HG02610 (cell line): ENCODE data around the gene UBE2N.
A peak's percentile ranks its signal among the peaks of the same experiment; 100 is the strongest.
"Not testable (repeated sequence)": the region's sequence is repeated elsewhere in the genome, so short reads cannot be mapped to it uniquely, and the experiment has no call there.

Experiments
- ATAC-seq: cut with Tn5 transposase; IDR thresholded peaks from one replicate; pipeline ENCODE4 v1.9.1; 2021; ENCODE audit warnings: mild to moderate bottlenecking, moderate library complexity; ENCODE audit not compliant: unreplicated experiment

UBE2N gene

DNA sequence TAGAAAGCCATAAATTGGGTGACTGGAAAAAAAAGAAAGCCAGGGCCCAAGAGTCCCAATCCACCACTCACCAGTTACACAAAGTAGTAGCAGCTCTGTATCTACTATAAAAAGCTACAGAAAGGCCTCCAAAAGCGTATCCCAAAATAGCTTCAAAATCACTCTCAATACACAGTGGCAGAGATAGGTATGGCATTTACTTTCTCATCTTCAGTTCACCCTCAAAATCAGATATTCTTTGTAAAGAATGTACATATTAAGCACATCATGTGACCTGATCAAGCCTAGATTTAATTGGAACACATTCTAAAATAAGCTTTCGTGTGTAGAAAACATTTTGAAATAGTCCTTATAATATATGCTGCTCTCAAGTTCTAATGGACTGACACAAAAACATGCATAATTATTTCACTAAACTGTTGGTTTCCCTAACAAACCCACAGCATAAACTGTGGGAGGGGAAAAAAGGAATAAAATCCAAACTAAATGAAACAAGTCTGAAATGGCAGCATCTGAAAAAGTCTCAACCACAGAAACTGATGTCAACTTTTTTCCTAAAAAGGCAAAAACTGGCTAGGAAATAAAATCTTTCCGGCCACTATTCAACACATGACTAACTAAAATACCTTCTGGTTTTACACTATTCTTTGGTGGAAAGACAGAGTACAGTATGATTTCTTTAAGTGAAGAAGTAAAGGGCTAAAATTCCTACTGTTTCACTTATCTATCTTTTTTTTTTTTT lies 25.9 kb downstream of the UBE2N start:
- no peak for ATAC-seq

DNA sequence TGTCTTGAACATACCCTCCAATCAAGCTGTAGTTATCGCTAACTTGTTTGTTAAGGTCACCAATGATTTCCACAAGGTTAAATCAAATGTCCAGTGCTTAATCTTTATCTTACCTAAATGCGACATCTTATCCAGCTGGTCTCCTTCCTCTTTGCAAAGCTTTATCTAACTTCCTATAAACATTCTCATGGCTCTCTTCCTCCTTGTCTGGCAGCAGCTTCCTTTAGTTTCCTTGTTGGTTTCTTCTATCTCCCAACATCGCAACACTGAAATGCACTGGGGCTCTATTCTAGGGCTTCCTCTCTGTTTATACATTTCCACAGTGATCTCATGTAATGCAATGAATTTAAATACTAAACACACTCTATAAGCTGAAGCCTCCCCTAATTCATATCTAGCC lies 28.7 kb downstream of the UBE2N start:
- ATAC-seq: no peak

DNA sequence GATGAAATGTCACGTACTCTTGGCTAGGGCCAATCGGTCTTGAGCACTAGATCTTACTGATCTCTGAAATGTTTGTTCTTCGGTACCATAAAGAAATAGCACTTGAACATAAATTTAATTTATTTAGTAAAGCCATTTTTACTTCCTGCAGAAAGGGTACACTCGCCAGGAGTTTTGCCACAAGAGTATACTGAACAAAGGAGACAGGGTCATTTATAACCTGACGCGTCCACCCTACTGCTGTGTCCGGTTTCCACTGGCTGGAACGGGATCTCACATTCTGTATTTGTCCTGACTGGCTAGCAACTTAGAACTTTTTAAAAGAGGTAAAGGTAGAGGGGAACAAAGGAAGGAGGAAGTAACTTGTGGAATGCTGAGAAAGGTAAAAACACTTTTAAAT lies 29.4 kb downstream of the UBE2N start:
- not testable (repeated sequence) for ATAC-seq

DNA sequence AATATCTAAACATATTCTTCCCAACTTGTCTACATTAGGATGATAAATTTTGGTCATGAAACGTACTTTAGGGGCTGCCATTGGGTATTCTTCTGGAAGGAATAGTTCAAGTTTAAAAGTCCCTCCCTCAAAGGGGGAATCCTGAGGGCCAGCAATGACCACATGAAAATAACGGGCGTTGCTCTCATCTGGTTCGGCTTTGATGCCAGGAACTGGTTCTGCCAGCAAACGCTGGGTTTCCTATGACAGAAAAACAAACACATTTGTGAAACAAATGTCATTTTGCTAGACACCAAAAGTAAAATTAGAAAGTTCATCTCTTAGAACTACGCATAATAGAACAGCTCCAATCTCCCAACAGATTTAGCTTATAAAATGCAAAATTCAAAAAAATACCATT lies 30.7 kb downstream of the UBE2N start:
- ATAC-seq: not testable (repeated sequence)

DNA sequence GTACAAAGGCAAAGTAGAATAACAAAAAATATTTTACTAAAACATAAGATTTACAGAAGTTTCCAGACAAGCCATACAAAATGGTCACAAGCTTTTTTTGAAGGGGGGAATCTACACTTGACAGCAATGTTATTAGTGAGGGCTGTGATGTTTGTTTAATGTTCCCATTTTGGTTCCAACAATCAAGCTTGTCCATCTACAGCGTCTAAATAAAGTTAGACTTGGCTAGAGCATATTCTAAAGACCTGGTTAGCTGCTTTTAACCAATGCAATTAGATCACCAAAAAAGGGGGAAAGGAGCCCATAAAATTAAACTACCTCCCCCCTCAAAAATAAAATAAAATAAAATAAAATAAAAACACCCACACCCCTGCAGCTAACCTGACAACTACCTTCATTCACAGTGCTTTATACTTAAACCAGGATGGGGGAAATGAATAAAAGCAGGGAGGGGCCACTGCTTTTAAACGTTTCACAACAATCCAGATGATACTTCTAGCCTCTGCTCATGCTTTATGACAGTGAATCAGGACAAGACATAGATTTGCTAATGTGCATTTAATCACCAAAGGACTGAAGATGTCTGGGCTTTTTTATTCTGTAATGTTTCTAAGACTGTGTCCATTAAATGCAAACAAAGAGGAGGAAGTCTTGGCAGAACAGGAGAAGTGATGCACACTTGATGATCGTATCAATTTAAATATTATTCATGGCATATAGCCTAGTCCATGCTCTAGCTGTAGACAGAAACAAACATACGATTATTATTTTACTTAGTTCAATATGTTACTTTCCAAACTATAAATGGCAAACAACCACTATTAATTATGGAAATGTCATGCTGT lies 32.2 kb downstream of the UBE2N start:
- not testable (repeated sequence) for ATAC-seq

DNA sequence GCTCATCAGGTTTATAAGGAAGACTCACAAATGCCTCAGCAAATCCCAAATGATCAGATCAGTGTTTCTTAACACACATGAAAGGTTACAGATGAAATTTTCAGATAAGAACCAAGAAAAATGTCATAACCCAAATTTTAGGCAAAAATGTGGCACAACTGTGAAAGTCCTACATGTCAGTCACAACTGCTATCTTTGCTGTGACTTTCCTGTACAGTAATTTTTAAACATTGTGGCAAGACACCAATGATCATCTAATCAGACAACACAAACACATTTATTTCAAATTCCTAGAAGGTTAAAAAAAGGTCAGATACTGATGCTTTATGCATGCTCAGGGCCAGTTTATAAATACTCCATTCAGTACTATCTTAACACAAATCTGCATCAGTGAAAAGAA lies 32.9 kb downstream of the UBE2N start:
- no peak for ATAC-seq

DNA sequence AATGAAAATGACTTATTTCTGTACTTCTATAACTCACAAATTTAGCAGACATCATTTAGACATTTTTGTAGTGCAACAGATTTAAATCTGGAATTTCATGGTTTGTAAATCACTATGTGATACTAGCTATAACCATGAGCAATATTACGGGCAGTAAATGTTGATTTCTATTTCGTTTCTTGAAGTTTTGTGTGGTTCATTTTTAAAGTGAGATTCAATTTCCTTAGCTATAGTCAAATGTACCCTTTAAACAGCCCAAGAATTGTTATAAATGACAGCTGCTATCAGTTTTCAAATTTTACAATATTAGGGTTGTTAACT lies 33.8 kb downstream of the UBE2N start:
- no peak for ATAC-seq

DNA sequence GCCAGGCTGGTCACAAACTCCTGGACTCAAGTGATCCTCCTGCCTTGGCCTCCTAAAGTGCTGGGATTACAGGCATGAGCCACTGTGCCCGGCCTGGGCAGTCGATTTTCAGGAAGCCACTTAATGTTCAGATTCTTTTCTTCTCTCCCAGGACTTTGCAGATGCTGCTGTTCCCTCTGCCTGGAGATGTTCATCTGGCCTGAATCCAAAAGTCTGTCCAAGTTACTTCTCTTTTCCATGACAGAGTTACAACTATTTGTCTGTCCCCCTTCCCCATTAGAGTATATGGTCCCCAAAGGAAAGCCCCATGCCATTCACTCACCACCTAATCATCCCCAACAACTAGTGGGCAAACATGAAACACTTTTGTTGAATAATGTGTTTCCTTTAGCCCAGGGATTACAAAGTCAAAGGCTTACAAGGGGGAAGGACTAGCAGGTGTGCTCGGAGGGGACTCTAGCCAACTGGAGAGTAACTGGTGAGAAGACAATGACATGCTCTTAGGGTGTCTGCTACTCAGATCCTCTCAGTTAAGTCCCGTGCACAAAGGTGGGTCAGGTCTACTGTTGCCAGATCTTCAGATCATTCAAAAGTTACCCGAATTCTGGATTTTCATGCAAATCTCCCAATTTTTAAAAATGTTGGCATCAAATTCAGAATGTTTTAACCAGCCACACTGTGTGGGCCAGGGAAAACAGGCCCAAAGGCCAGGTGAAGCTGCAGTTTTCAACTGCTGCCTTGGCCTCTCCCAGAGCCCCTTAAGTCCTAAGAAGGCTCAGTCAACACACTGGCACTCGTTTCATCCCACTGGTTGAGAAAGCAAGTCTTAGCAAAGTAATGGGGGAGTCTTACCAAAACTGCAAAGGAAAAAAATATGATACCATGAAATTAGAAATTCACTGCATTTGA lies 34.4 kb downstream of the UBE2N start:
- ATAC-seq: no peak

DNA sequence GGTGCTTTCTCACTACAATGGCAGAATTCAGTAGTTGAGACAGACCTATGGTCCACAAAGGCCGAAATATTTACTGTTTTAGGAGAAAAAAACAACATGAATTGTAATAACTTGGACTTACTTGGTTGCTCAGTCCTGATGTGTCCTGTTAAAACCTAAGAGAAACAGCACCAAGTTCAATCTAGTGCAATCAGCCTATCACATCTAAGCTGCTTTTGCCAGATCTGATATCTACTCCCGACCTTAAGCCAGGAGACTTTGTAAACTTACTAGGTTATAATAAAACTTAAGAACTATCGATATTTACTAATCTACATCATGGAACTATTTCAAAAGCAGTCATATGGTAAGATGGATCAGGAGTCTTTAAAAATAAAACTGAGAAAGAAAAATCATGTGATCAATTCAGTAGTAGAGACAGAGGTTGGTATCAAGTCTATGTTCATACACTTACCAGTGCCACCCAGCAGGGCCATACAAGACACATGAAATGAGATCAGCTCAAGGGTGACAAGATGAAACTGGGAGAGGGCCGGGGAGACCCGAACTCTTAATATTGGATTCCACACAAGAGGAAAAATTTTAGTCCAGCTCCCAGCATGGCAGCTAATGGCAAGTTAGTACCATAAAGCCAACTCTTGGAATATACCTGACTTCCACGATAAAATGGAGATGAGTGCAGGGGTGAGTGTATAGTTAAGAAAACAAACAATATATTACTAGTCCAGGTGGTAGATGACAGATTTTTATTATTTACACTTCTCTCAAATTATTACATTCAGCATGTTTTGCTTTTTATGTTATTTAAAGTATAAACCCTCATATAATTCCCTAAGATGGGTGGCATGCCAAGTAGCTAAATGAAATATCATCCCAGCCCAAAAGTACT lies 36.5 kb downstream of the UBE2N start:
- ATAC-seq: no peak

DNA sequence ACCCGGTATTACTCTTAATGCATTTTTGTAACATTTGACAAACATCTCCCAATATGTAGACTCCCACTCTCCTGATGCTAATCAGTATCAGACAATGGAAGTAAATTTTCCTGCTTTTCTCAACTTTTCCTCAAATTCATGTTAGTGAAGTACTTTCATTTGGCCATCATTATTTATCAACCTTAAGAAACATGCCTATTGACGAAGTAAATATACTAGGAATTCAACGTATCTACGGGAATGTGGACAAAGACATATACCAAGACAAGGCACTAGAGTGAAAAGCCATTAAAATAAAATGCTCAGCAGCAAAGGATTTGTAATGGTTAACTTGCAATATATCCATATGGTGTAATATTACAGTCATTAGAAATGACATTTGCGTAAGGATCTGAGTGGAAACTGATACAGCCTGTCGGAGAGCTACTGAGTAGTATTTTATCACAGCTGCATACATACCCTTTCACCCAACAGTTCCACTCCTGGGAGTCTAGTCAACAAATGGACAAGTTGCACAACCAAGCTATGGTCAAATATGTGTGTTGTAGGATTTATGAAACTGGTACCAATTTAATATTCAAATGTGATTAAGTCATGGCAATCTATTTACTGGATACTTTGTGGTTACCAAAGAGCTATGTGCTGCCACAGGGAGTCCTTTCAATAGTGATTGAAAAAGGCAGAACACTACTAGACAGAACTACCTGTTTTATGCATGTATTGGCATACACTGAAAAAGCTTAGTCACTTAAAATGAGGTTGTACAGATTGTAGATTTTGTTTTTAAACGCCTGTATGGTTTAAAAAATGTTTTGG lies 37.6 kb downstream of the UBE2N start:
- ATAC-seq: no peak

DNA sequence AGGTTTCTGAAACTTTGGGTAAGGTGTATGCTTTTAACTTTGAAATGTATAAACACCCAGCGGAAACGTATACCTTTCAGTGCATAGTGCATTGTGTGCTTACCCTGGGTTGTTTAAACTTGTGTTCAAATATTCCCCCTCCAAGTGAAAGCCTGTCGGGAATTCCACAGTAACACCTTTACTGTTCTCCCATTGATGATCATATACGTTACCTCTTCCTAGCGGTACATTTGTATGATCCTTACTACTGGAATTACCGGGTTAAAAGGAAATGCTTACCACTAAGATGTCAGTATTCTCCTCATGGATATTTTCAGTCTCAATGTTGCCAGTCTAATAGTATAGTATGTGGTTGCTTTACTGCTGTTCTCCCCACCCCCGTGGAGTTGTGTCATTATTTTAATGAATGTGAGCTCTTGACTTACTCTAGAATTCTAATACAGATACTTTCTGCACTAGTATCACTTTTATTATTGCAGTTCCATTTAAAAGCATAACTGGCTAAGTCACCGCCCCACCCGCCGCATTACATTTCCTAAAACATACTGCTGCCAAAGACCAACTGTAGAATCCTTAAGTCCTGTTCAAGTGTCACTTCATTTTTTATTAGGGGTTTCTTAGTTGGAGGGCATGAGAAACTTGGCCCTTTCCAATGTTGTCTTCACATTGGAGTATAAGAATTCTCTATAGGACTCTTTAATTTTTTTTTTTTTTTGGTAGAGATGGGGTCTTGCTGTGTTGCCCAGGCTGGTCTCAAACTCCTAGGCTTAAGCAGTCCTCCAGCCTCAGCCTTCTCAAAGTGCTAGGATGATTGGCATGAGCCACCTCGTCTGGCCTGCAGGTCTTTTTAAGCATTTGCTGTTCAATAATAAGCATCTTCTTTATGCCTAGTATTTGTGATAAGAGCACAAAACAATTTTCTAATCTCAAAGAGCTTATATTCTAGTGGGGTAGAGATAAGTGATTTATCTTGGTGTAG lies 39.1 kb downstream of the UBE2N start:
- ATAC-seq: no peak

DNA sequence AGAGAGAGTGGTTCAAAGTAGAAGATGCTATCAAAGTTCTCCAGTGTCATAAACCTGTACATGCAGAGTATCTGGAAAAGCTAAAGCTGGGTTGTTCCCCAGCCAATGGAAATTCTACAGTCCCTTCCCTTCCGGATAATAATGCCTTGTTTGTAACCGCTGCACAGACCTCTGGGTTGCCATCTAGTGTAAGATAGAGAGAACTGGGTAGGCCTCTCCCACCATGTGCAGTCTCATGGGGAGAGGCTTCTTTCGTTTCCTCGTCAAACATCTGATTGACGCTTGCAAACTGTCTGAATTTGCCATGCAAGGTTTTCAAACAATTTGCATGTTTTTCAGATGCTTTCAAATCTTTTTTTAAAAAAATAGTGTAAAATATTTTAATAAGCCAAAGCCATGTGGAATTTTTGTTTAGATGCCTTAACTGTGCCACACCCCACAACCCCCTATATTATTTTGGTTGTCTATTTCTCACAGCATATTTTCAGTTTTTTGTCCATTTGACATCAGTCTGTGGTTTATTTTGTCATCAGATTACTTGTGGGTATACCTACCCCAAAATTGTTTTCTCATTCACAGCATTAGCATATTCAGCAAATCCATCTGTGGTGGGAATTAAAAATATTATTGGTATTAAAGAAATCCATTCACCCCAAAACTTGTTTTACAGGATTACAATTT lies 42.4 kb downstream of the UBE2N start:
- ATAC-seq: peak; percentile 75

DNA sequence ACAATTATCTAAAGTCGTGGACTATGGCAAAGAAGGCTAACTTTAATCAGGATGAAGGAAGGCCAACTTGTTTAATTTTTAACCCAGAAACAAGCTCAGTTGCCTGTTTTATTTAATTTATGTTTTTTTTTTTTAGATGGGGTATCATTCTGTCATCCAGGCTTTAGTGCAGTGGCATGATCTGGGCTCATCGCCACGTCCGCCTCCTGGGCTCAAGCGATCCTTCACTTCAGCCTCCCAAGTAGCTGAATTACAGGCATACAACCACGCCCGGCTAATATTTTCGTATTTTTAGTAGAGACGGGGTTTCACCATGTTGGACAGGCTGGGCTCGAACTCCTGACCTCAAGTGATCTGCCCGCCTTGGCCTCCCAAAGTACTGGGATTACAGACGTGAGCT lies 44.3 kb downstream of the UBE2N start:
- no peak for ATAC-seq

DNA sequence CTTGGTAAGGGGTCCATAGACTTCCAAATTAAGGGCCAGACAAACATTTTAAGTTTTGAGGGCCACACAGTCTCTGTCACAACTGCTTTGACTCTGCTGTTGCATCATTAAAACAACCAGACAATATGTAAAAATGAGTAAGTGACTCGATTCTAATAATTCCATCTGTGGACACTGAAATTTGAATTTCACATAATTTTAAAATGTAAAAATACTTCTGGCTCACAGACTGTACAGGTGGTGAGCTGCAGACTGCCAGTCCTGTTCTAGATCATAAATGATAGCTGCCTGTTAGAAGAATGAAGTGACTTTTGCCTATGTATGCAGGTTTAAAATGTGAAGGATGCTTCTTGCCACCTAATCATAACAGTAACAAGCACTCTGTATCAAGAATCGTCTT lies 48.3 kb downstream of the UBE2N start:
- ATAC-seq: no peak

DNA sequence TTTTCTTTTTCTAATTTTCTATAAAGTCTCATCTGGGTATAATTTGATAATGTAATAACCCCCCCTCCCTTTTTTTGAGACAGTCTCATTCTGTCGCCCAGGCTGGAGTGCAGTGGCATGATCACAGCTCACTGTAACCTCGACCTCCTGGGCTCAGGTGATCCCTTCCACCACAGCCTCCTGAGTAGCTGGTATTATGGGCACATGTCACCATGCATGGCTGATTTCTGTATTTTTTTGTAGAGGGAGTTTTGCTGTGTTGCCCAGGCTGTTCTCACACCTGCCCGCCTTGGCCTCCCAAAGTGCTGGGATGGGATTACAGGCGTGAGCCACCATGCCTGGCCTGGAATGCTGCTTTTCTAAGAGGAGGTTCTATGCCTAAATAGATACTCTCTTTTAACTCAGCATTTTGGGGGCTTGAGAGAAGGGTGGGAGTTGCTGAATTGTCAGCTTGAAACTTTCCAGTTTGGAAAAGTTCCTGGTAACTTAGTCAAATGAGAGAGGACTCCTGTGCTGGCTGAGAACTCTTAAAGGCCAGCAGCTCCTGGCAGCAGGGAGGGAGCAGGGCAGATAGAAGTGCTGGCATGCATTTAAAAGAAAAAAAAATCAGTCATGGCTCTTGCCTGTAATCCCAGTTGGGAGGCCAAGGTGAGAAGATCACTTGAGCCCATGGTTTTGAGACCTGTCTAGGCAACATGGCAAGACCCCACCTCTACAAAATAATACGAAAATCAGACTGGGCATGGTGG lies 51.0 kb downstream of the UBE2N start:
- ATAC-seq: no peak

DNA sequence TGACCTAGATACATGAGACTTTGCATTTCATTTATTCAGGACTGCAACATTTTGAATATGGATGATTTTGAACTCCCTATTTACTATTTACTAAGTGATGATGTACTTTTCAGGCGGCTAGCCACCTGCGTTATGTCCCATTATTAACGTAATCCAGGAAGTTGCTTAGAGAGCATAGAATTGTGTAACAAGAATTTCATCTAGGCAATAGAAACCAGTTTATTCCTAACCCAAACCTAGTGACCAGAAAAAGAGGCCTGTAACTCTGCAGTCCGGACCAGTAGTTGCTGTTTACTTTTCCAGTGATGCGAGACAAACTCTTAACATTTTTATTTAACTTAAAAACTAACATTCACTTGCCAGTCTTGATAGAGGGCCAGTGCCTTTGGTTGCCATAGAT lies 51.7 kb downstream of the UBE2N start:
- ATAC-seq: no peak

DNA sequence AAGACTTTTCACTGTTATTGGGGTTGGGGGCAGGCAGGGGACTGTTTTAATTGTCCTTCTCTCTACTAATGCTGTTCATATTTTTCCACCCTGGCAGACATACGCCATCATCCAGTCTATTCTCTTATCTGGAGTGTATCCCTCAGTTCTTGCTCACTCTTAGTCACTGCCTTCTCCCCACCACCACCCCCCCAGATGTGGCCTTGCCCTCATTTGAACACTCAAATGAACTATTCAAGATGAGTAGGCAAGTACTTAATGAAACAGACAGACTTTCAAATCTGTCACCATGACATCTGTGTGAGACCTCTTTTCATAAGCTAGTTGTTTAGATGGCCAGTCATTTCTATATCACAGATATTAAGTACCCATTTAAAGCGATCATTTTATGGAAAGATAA lies 54.0 kb downstream of the UBE2N start:
- peak; percentile 80 for ATAC-seq
